HG02798 (cell line): ENCODE measurements around the gene PACRG.

ENCODE experiments used
- ATAC-seq: cut with Tn5 transposase; IDR thresholded peaks from one replicate; pipeline ENCODE4 v1.9.1; 2021; ENCODE audit warnings: mild to moderate bottlenecking; ENCODE audit not compliant: unreplicated experiment, poor library complexity

PACRG gene

DNA sequence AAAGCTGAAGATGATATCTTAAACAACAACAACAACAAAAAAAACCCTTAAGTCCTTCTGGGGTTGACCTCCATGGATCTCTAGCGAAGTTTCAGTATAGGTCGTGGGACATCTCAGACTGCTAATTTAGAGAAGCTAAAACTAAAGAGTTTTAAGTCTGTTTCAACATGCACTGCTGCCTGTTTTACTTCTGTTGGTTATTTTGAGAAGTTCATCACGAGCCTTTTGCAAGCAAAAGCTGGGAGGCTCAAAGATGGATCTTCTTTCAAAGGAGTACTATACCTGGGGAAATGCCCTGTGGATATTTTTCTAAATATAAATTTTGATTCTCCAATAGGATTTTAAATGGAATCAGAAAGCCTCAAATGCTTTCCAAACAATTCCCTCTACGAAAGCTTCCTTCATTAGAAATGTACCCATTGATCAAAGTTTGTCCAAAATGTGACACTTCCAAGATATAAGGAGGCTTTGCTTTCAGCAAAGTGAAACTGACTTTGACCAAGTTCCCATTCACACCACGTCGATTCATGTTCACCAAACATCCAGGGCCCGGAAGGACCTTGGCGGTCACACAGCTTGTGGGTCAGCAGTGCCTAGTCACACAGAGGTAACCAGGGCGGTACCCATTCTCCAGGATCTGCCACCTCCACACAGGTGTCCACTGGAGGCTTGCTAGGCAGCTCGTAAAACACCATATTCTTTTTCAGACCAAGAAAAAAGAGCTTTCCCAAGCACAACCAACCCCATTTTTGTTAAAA, 592.0 kb downstream of the PACRG start:
- ATAC-seq = no peak

- no peak for ATAC-seq
Measured at GRCh38 chr6:163320402-163320801, 592.6 kb downstream of the PACRG start.

DNA sequence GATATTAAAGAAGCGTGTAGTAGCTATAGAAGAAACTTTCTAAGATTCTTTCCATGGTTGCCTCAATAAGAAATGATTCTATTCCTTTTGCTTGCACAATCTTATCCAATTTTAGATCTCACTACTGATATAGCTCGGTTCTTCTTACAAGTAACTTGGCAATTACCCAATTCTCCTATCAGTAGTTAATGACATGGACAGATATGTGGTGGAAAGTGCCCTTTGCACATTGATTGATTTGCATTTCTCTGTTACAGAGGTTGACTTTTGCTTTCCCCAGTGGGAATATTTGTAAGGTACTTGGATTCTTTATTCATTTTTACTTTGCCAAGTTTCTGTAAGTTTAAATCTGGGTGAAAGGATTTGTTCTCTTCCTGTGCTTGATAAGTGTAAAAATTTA, 593.0 kb downstream of the PACRG start:
- ATAC-seq = no peak

GRCh38 chr6:163321717-163322116, 593.9 kb downstream of the PACRG start:
- no peak for ATAC-seq

DNA sequence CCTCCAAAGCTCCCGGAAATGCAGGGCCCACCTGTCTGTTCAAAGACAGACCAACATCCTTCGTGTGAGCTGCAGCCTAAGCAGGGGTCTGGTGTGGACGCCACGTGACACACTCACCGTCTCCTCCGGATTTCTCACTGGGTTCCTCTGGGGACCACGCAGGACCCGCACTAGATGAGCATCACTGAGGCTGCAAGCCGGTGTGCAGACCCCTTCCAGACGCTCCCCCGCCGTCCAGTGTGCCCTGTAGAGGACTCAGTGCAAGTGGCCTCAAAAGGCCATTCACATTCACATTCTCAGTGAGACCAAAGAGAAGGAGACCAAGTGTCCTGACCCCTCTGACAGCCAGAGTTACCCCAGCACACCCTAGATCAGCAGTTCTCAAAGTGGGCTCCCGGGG, 595.5 kb downstream of the PACRG start:
- ATAC-seq = no peak

DNA sequence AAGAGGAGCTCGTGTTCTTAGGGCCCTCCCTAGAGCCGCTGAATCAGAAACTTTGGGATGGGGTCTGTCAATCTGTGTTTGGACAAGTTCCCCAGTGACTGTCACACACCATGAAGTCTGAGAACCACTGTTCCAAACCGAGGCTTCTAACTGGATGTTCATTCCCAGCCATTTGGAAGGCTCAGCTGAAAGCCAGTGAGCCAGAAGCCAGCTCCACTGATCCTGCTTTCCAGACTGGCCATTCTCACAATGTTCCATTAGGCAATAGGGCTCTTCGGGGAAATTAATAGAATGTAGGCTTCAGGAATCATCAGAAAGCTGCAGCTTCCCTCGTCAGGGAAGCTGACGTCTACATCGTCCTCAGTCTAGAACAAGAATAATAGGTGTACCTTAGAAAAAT, 595.9 kb downstream of the PACRG start:
- no peak for ATAC-seq

DNA sequence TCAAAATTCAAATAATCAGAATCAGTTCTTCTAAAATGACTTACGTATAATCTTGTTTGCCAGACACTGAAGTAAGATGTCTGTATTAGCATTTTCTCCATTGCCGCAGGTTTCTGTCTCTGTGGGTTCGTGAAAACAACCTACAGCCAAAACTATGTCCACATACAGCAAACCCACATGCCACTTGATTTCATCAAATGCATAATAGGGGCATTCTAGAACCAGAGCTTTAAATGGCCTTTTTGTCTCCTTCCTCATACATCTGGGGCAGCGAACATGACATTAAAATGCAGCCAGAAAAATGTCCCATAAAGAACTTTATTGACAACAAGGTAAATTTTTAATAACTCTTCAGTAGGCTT, 596.5 kb downstream of the PACRG start:
- ATAC-seq = no peak

DNA sequence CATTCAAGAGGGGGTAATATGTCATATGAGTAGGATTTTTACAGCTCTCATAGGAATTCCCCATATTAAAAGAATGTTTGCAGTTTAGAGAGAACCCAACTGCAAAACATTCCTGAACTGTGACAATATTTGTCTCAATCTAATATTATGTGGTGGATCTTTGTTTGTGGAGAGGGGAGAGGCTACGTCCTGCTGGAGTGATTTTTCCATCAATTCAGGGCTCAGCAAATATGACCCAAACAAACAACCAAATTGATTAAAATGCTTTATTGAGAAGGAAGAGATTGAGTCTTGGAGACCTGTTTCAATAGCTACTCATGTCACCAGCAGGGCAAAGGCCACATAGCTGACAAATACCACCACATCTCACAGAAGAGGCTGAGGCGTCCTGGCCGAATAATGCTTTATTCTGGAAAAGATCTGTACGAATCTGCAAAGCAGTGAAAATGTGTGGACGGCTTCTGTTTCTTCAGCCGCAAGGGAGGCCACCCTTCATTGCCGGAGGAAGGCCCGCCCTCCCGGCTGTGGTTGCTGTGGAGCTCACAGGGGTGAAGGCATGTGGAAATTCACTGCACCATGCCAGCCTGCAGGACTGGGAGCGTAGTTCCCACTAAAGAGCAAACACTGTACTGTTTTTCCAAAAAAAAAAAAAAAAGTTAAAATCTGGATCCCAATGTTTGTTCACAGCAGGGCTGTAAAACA, 597.1 kb downstream of the PACRG start:
- no peak for ATAC-seq

DNA sequence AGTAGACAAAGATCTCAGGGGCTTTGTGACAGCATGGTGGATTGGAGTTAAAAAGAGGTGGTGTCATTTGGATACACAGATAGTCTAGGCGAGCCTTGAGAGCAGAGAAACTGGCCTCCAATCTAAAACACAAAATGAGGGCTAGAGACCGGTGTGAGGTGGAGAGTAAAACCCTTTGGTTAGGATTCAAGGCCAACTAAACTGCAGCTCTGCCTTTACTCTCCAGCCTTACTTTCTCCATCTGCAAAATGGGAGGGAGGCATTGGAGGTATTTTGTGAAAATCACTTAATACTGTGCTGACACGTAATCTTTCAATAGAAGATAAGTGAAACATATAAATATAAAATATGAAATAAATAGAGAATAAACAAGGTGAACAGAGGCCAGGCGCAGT, 597.6 kb downstream of the PACRG start:
- ATAC-seq = no peak

DNA sequence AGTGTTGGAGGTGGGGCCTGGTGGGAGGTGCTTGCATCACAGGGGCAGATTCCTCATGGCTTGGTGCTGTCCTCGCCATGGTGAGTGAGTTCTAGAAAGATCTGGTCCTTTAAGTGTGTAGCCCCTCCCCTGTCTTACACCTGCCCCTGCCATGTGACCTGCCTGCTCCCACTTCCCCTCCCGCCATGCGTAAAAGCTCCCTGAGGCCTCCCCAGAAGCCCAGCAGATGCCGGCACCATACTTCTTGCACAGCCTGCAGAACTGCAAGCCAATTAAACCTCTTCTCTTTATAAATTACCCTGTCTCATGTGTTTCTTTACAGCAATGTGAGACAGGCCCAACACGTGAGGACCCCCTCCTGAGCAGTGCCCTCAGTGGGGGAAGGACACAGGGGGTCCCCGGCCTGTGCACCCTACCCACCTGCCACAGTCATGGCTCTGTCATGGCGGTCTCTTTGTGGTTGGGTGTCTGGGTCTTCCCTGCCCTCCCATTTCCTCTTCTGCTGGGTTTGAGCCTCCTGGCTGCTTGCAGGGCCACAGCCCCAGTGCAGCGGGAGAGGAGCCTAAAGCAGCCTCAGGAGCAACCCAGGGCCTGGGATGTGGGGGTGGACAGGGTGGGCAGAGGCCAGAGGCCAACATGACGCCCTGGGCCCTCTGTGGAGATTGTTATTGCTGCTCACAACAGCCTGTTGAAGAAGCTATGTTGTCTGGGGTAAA, 599.5 kb downstream of the PACRG start:
- ATAC-seq = no peak

GRCh38 chr6:163327921-163328320, 600.1 kb downstream of the PACRG start:
- no peak for ATAC-seq

DNA sequence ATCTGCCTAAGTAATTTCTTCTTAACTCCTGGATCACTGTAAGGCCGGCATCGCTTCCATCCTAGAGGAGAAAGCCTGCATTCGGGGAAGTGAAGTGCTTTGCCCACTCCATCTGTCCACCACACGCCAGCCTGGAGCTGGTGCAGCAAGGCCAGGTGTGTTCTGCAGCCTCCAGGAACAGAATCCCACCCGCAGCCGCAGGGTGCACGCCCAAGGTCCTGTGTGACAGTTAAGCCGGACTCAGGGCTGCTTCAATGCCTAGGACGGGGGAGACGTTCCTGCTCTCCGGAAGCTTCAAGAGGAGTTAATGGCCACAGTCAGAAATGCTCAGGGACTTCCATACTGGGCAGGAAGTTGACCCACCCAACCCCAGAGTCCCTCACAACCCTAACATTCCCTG, 600.6 kb downstream of the PACRG start:
- no peak for ATAC-seq

GRCh38 chr6:163329991-163330390, 602.2 kb downstream of the PACRG start:
- ATAC-seq = no peak

DNA sequence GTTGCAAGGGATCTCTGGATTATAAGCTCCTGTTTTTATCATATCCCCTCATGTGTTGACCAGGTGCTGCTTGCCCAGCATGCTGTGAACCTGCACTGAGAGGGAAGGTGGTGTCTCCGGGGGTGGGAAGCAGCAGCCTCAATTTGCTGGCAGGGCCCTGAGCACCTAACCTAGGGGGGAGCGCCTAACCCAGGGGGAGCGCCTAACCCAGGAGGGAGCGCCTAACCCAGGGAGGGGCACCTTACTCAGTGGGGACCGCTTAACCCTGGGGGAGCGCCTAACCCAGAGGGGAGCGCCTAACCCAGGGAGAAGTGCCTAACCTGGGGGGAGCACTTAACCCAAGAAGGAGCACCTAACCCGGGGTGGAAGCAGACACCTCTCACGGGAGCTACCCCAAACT, 603.5 kb downstream of the PACRG start:
- no peak for ATAC-seq

DNA sequence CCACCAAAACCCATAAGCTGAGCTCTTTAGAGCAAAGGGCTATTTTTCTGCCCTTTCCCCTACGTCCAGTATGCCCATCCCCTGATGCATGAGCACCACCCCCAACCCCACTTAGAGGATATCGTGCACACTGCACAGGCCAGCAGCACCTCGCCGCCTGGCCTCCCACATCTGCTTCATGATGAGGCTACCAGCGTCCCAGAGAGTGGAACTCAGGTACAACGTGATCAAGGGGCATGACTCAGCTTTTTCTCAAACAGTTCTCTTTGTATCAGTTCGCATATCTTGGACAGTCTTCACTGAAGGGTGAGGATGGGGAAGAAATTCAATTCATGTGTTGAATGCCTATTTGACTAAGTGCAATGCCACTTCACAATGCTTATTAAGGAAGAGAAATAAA, 604.8 kb downstream of the PACRG start:
- no peak for ATAC-seq

DNA sequence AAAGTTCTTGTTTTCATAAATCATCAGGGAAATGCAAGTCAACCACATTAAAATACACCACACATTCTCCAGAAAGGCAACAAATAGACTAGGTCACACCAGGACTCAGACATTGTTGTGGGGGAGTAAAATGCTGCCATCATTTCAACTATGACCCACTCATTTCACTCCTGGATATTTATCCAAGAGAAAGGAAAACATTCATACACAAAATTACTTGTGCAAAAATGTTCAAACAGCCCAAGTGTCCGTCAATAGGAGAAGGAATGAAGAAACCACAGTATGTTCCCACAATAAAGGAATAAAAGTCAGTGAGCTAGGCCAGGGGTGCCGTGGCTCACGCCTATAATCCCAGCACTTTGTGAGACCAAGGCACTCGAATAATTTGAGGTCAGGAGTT, 605.3 kb downstream of the PACRG start:
- no peak for ATAC-seq

GRCh38 chr6:163333701-163334663, 606.2 kb downstream of the PACRG start:
- no peak for ATAC-seq

DNA sequence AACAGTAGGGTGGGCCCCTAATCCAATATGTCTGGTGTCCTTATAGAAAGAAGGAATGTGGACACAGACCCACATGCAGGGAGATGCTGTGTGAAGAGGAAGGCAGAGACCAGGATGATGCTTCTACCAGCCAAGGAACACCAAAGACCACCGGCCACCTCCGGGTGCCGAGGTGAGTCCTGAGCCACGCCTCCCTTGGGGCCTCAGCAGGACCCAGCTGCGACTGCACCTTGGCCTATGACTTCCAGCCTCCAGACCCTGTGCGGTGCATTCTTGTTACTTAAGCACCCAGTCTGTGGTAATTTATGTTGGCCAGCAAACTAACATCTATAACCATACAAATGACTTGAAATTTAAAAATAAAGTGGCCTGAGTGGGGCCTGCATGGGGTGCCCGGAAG, 607.3 kb downstream of the PACRG start:
- no peak for ATAC-seq

- ATAC-seq = no peak
Measured at GRCh38 chr6:163335671-163336545, 608.1 kb downstream of the PACRG start.
